Measurements from ENCODE around the gene DPCD.

GRCh38 chr10:101552442-101552841 is 35.7 kb upstream of the DPCD start:
- TF ChIP-seq POLR2A (IDR thresholded peaks at IDR 0.05; ENCODE audit: low read length) (no peak), GATA1 (IDR thresholded peaks at IDR 0.05; ENCODE audit: low read depth, low read length) (no peak)
